Erythroblast (primary cell): ENCODE data around the gene KIAA0513.

Experiments used
- GATA1 ChIP-seq: IDR thresholded peaks from 2 replicates; pipeline ENCODE4 v1.6.1; 2011; ENCODE audit warnings: low read depth, mild to moderate bottlenecking, control low read depth, low read length, moderate library complexity
- POLR2A ChIP-seq: IDR thresholded peaks from 2 replicates; pipeline ENCODE4 v1.6.1; 2011; ENCODE audit warnings: mild to moderate bottlenecking, low read length

- TF ChIP-seq POLR2A (no peak), GATA1 (no peak)
Measured at GRCh38 chr16:85133290-85133599, 105.7 kb downstream of the KIAA0513 start.
